ENCODE results near the gene SLC27A3.

DNA sequence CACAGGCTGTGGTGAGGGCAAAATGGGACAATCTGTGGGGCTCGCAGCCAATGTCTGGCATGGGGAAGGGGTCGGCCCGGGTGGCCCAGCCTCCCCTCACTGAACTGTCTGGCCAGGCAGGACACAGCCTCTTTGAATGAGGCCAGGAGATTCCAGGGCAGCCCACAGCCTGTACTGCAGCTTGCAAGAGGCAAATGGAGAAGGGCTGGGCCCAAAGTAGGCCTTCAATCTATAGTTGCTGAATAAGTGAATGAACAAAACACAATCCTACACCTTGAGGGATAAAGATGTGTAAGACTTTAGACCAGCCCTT is 23.2 kb downstream of the SLC27A3 start:
- TF ChIP-seq, protein P1, sequence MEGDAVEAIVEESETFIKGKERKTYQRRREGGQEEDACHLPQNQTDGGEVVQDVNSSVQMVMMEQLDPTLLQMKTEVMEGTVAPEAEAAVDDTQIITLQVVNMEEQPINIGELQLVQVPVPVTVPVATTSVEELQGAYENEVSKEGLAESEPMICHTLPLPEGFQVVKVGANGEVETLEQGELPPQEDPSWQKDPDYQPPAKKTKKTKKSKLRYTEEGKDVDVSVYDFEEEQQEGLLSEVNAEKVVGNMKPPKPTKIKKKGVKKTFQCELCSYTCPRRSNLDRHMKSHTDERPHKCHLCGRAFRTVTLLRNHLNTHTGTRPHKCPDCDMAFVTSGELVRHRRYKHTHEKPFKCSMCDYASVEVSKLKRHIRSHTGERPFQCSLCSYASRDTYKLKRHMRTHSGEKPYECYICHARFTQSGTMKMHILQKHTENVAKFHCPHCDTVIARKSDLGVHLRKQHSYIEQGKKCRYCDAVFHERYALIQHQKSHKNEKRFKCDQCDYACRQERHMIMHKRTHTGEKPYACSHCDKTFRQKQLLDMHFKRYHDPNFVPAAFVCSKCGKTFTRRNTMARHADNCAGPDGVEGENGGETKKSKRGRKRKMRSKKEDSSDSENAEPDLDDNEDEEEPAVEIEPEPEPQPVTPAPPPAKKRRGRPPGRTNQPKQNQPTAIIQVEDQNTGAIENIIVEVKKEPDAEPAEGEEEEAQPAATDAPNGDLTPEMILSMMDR (IDR thresholded peaks at IDR 0.05; ENCODE audit: poor library complexity, severe bottlenecking): no peak
- TF ChIP-seq POLR2AphosphoS5 (IDR thresholded peaks at IDR 0.05) (no peak), TAF1 (IDR thresholded peaks at IDR 0.05; ENCODE audit: low read depth) (no peak), EP300 (conservative IDR thresholded peaks at IDR 0.05; ENCODE audit: poor library complexity, severe bottlenecking) (no peak), EZH2 (IDR thresholded peaks at IDR 0.05; ENCODE audit: borderline replicate concordance, insufficient read depth, low read length, poor library complexity, severe bottlenecking) (no peak)
- TF ChIP-seq, protein P2, sequence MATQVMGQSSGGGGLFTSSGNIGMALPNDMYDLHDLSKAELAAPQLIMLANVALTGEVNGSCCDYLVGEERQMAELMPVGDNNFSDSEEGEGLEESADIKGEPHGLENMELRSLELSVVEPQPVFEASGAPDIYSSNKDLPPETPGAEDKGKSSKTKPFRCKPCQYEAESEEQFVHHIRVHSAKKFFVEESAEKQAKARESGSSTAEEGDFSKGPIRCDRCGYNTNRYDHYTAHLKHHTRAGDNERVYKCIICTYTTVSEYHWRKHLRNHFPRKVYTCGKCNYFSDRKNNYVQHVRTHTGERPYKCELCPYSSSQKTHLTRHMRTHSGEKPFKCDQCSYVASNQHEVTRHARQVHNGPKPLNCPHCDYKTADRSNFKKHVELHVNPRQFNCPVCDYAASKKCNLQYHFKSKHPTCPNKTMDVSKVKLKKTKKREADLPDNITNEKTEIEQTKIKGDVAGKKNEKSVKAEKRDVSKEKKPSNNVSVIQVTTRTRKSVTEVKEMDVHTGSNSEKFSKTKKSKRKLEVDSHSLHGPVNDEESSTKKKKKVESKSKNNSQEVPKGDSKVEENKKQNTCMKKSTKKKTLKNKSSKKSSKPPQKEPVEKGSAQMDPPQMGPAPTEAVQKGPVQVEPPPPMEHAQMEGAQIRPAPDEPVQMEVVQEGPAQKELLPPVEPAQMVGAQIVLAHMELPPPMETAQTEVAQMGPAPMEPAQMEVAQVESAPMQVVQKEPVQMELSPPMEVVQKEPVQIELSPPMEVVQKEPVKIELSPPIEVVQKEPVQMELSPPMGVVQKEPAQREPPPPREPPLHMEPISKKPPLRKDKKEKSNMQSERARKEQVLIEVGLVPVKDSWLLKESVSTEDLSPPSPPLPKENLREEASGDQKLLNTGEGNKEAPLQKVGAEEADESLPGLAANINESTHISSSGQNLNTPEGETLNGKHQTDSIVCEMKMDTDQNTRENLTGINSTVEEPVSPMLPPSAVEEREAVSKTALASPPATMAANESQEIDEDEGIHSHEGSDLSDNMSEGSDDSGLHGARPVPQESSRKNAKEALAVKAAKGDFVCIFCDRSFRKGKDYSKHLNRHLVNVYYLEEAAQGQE (IDR thresholded peaks at IDR 0.05; ENCODE audit: borderline replicate concordance): no peak

All from neural cell (in vitro differentiated cells).